Measurements from ENCODE around the gene CDC42EP4. TPM values are rescaled to one million over a fixed set of nuclear protein-coding genes. Genes with fewer than 3 reads are reported as not detected.

CDC42EP4 gene
- total RNA-seq, 1 donor from 2014 or later = 41.9 TPM

DNA sequence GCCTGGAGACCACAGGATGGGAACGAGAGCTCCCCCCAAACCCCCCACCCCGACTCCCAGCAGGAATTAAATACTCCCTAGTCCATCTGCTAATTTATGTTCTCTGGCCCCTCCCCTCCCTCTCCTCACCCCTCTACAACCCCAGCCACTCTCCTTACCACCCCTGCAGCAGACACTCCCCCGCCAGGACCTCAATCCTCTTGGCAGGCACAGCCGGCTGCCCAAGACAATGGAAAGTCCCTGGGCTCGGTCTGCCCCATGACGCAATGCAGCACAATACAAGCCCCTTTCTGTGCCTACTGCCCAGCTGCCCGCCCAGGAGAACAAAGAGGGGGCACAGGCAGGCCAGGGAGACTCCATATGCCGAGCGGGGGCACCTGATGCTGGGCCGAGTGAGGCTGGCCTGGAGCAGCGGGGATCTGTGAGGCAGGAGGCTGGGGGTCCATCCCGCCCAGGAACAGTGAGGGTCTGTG is 30.3 kb upstream of the CDC42EP4 start:
- TF ChIP-seq, protein P1, sequence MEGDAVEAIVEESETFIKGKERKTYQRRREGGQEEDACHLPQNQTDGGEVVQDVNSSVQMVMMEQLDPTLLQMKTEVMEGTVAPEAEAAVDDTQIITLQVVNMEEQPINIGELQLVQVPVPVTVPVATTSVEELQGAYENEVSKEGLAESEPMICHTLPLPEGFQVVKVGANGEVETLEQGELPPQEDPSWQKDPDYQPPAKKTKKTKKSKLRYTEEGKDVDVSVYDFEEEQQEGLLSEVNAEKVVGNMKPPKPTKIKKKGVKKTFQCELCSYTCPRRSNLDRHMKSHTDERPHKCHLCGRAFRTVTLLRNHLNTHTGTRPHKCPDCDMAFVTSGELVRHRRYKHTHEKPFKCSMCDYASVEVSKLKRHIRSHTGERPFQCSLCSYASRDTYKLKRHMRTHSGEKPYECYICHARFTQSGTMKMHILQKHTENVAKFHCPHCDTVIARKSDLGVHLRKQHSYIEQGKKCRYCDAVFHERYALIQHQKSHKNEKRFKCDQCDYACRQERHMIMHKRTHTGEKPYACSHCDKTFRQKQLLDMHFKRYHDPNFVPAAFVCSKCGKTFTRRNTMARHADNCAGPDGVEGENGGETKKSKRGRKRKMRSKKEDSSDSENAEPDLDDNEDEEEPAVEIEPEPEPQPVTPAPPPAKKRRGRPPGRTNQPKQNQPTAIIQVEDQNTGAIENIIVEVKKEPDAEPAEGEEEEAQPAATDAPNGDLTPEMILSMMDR (IDR thresholded peaks at IDR 0.05; ENCODE audit: insufficient read depth, low read length, poor library complexity, severe bottlenecking) = no peak
- H3K27me3 ChIP-seq (ENCODE audit: control insufficient read depth, insufficient read depth, low read length) = no peaks in the 10 kb centered on the region
- no peak overlapping the region for H3K4me3 ChIP-seq (ENCODE audit: low read depth, low read length)
- peak; percentile 93 for DNase-seq (ENCODE audit: low read depth)
- no peaks in the 10 kb centered on the region for H3K36me3 ChIP-seq (ENCODE audit: control insufficient read depth, insufficient read depth, low read length)

DNA sequence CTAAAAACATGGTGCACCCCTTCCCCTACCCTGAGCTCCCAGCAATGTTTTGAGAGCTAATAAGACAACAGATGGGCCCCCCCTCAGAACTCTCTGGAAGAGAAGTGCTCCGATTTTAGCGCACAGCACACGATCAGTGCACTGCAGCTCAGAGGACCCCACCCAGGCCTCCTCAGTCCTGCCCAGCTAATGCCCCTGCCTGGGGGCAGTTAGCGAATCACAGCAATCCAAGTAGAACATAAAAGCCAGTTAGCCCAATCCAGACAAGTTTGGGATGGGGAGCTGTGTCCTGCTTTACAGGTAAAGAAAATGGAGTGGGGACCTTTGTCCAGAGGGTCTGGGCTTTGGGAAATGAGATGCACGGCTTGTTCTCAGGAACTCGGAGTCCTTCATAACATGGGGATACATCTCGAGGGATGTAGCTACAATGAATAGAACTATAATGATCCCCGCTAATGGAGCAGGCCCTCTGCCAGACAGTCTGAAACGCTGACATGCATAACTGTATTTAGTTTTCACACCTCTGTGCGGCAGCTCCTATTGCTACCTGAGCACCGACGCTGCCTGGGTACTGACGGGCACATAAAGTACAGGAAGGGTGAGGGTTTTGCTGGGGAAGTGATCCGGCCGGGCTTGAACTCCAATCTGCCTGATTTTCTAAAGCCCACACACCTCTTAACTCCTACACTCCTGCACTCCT is 29.7 kb upstream of the CDC42EP4 start:
- Histone ChIP-seq H3K4me3 (ENCODE audit: low read depth, low read length) (no peak overlapping the region), H3K27me3 (ENCODE audit: control insufficient read depth, insufficient read depth, low read length) (no peaks in the 10 kb centered on the region), H3K36me3 (ENCODE audit: control insufficient read depth, insufficient read depth, low read length) (no peaks in the 10 kb centered on the region)
- TF ChIP-seq, protein P1 (IDR thresholded peaks at IDR 0.05; ENCODE audit: insufficient read depth, low read length, poor library complexity, severe bottlenecking) = no peak
- no peak for DNase-seq (ENCODE audit: low read depth)

DNA sequence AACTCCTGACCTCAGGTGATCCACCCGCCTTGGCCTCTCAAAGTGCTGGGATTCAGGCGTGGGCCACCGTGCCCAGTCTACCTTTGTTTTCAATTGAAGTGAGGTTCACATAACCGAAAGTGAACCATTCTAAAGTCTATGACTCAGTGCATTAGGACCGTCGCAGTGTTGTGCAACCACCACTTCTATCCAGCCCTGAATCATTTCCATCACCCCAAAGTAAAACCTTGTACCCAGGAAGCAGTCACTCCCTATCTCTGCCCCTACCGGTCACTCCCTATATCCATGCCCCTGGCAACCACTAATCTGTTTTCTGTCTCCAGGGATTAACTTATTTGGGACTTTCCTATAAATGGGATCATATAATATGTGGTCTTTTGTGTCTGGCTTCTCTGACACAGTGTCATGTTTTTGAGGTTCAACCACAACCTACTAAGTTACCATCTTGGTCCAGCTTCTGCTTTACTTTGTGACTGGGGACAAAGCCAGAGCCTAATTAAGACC is 28.3 kb upstream of the CDC42EP4 start:
- peak; percentile 75 for DNase-seq (ENCODE audit: low read depth)
- TF ChIP-seq, protein P1 (IDR thresholded peaks at IDR 0.05; ENCODE audit: insufficient read depth, low read length, poor library complexity, severe bottlenecking) = peak; percentile 29
- Histone ChIP-seq H3K4me3 (ENCODE audit: low read depth, low read length) (no peak overlapping the region), H3K36me3 (ENCODE audit: control insufficient read depth, insufficient read depth, low read length) (no peaks in the 10 kb centered on the region), H3K27me3 (ENCODE audit: control insufficient read depth, insufficient read depth, low read length) (no peaks in the 10 kb centered on the region)

DNA sequence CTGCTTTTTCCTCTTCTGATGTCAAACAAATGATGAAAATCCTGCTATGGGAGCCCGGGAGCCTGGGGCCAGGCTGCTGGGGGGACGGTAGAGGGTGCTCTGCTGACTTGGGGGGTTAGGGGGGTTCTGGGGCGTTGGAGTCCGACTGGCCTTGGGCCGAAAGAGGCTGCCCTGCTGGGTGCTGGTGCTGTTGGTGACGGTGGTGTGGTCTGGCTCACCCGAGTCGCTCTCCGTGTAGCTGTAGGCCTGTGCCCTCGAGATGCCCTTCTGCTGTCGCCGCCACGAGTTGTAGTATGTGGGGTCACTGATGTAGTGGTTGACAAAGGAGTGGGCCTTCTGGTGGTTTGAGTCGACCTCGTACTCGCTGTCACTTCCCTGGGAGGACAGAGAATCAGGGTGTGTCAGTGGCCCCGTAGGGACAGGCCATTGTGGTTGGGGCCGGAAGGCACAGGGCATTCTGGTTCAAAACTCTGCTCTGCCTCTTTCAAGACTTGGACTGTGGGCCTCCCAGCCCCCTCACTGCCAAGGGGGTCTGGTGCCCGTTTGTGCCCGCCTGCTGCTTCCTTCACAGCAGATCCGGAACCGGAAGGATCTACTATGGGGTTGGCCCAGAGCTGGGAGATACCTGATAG is 26.9 kb upstream of the CDC42EP4 start:
- no peaks in the 10 kb centered on the region for H3K27me3 ChIP-seq (ENCODE audit: control insufficient read depth, insufficient read depth, low read length)
- TF ChIP-seq, protein P1 (IDR thresholded peaks at IDR 0.05; ENCODE audit: insufficient read depth, low read length, poor library complexity, severe bottlenecking) = no peak
- no peak overlapping the region for H3K4me3 ChIP-seq (ENCODE audit: low read depth, low read length)
- H3K36me3 ChIP-seq (ENCODE audit: control insufficient read depth, insufficient read depth, low read length) = no peaks in the 10 kb centered on the region
- DNase-seq (ENCODE audit: low read depth) = no peak

DNA sequence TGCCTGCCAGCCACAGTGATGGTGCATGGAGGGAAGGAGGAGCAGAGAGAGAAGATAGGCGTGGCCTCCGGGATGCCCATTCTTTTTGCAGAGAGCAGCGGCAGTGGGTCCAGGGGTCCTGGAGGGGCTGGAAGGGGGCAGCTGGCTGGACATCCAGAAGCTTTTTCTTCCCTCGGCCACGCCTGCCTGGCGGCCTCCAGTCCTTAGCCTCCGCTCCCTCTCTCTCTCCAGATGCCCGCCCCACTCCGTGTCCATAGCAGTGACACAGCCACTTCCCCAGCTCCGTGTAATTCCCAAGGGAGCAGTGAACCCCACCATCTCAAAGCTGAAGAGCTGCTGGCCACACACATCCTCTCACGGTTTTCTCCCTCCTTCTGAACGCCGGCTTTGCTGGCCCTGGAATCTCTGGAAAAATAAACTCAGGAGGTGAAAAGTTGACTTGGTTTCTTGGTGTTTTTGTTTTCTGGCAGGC is 26.3 kb upstream of the CDC42EP4 start:
- TF ChIP-seq, protein P1 (IDR thresholded peaks at IDR 0.05; ENCODE audit: insufficient read depth, low read length, poor library complexity, severe bottlenecking) = no peak
- H3K27me3 ChIP-seq (ENCODE audit: control insufficient read depth, insufficient read depth, low read length) = no peaks in the 10 kb centered on the region
- DNase-seq (ENCODE audit: low read depth) = no peak
- H3K36me3 ChIP-seq (ENCODE audit: control insufficient read depth, insufficient read depth, low read length) = no peaks in the 10 kb centered on the region
- no peak overlapping the region for H3K4me3 ChIP-seq (ENCODE audit: low read depth, low read length)
